NCI-H2227 (cell line): Measurements from ENCODE around the gene TUT1.

Experiments
- DNase-seq: peaks from one replicate; lab custom pipeline; 2025; ENCODE audit not compliant: unreplicated experiment; lab: John Stamatoyannopoulos, UW

TUT1 gene

GRCh38 chr11:62542750-62543567 is 48.4 kb downstream of the TUT1 start:
- peak; percentile 75 for DNase-seq

- DNase-seq = no peak
Observed at GRCh38 chr11:62542111-62542745, 49.1 kb downstream of the TUT1 start.

- DNase-seq = no peak
Observed at GRCh38 chr11:62540804-62541701, 50.3 kb downstream of the TUT1 start.

GRCh38 chr11:62539238-62539925 is 51.9 kb downstream of the TUT1 start:
- no peak for DNase-seq

GRCh38 chr11:62538470-62539237 is 52.7 kb downstream of the TUT1 start:
- DNase-seq = no peak

GRCh38 chr11:62536301-62536957 is 54.9 kb downstream of the TUT1 start:
- DNase-seq = no peak

- DNase-seq = no peak
Observed at GRCh38 chr11:62535802-62536201, 55.5 kb downstream of the TUT1 start.

GRCh38 chr11:62534779-62535545 is 56.4 kb downstream of the TUT1 start:
- no peak for DNase-seq

GRCh38 chr11:62532096-62532495 is 59.2 kb downstream of the TUT1 start:
- no peak for DNase-seq
